Tibial nerve (tissue), 4 donors: Measurements from ENCODE around the gene RAB4A. TPM values are rescaled to one million over a fixed set of nuclear protein-coding genes. Genes with fewer than 3 reads are reported as not detected.

Source experiments
- DNase-seq, 2 donors: peaks; one replicate each; pipeline ENCODE4 v3.0.0-alpha.2; 2019; ENCODE audit warnings: low spot score in 2 of 2
- H3K27ac ChIP-seq, 4 donors: fragments of 200-600 bp; sonication (generic) in 3 of 4; one replicate each; pipeline ENCODE4 v1.5.1; 2017 to 2019; ENCODE audit warnings: mild to moderate bottlenecking in 1 of 4
- H3K27me3 ChIP-seq, 2 donors: fragments of 200-600 bp; sonication (generic) in 1 of 2; one replicate each; pipeline versions ENCODE4 v1.5.1 to v1.6.0; 2017 to 2019
- H3K36me3 ChIP-seq, 3 donors: fragments of 200-600 bp; sonication (generic); one replicate each; pipeline ENCODE4 v1.5.1; 2018 to 2019
- H3K4me1 ChIP-seq, 4 donors: fragments of 200-600 bp; sonication (generic) in 3 of 4; one replicate each; pipeline ENCODE4 v1.5.1; 2017 to 2019
- H3K4me3 ChIP-seq, 4 donors: fragments of 200-600 bp; sonication (generic) in 3 of 4; one replicate each; pipeline ENCODE4 v1.5.1; 2017 to 2019; ENCODE audit warnings: mild to moderate bottlenecking in 1 of 4, moderate library complexity in 1 of 4
- H3K9me3 ChIP-seq, 4 donors: fragments of 200-600 bp; sonication (generic) in 3 of 4; one replicate each; pipeline ENCODE4 v1.5.1; 2017 to 2019
- EP300 ChIP-seq, 2 donors: sonication (generic); formaldehyde crosslinking; IDR thresholded peaks; one replicate each; pipeline ENCODE4 v1.6.1; 2017; ENCODE audit warnings: antibody characterized with exemption in 2 of 2, mild to moderate bottlenecking in 1 of 2
- POLR2A ChIP-seq, 2 donors: fragments of 450-650 bp; IDR thresholded peaks; one replicate each; pipeline ENCODE4 v1.6.1; 2017; ENCODE audit warnings: antibody characterized with exemption in 2 of 2, mild to moderate bottlenecking in 2 of 2, moderate library complexity in 2 of 2
- WGBS, 2 donors: methylation state at CpG; one replicate each; pipeline ENCODE4 v1.1.5; 2018; 5-methylcytosine and 5-hydroxymethylcytosine counted together
- total RNA-seq, 4 donors: library from RNA; depleted of rRNA; stranded (reverse); fragments of >200 nt; gene quantifications; one replicate each; pipeline ENCODE4 v1.1.0, GENCODE V29; 2016
- TF ChIP-seq, protein P1 (sequence below), 5 experiments: fragments of 200-600 bp in 3 of 5; fragments of 450-650 bp in 2 of 5; sonication (generic) in 3 of 5; IDR thresholded peaks; one replicate each; pipeline ENCODE4 v1.5.1; 2016 to 2019; ENCODE audit warnings: antibody characterized with exemption in 5 of 5, mild to moderate bottlenecking in 3 of 5, moderate library complexity in 2 of 5

Gene RAB4A
- total RNA-seq, 4 donors from 2014 or later = 16.2 to 41.3 (median 31.2) TPM

DNA sequence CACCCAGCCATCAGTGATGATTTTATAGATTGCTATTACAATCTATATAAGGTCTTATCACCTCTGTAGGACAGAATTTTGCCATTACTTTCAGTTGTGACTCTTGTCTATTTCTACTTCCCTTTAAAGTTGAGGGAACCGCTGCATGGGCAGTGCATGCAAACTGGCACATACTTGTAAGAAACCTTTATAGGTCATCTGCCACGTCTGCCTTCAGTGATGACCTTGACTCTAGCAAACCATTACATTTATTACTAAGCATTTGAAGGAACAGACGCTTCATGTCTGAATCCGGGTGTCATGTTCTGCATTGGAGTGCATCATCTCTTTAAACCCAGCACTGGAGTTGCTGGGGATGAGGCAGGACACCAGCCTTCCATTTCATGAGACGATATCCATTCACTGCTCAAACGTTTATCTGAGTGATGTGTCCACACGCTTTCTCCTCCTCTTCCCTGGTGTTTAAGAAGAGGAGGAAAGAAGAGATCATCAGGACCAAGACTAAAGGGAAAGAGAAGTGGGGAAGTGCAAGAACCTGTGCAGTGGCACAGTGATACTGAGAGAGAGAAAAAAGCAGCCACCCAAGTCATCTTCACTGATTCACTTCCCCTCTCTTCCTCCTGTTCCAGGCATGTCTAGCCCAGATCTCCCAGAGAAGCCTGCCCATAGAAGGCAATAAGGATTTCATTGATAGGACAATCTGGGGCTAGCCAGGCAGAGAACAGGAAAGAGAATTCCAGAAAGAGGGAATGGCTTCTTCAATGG, 57.9 kb downstream of the RAB4A start:
- TF ChIP-seq EP300 (IDR thresholded peaks at IDR 0.05) = no peak

DNA sequence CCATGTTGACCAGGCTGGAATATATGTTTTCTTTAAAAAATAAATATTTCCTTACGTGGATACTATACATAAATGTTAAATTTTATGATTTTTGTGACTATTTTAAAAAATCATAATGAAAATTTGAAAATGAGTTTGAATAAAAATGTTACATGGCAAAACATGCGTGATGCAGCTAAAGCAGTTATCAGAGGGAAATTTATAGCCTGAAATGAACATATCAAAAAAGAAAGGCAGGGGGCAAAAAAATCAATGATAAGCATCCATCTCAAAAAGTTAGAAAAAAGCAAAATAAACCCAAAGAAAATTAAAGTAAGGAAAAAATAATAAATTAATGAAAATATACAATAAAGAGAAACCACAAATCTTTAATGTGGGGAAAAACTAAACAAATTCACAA, 63.4 kb downstream of the RAB4A start:
- TF ChIP-seq POLR2A (IDR thresholded peaks at IDR 0.05) = no peak
- no peak for TF ChIP-seq EP300 (IDR thresholded peaks at IDR 0.05)
- TF ChIP-seq, protein P1, sequence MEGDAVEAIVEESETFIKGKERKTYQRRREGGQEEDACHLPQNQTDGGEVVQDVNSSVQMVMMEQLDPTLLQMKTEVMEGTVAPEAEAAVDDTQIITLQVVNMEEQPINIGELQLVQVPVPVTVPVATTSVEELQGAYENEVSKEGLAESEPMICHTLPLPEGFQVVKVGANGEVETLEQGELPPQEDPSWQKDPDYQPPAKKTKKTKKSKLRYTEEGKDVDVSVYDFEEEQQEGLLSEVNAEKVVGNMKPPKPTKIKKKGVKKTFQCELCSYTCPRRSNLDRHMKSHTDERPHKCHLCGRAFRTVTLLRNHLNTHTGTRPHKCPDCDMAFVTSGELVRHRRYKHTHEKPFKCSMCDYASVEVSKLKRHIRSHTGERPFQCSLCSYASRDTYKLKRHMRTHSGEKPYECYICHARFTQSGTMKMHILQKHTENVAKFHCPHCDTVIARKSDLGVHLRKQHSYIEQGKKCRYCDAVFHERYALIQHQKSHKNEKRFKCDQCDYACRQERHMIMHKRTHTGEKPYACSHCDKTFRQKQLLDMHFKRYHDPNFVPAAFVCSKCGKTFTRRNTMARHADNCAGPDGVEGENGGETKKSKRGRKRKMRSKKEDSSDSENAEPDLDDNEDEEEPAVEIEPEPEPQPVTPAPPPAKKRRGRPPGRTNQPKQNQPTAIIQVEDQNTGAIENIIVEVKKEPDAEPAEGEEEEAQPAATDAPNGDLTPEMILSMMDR (IDR thresholded peaks at IDR 0.05) = no peak
- 76 to 77% methylated on average over 2 of the region's 2 CpGs for WGBS, 2 donors
- no peaks in the 10 kb centered on the region for H3K27me3 ChIP-seq

More for the DNA sequence above, 57.9 kb downstream of the RAB4A start:
- no peak for DNase-seq
- H3K9me3 ChIP-seq = peaks cover 0 to 2% (median 0%) of the 10 kb centered on the region in 4 donors
- 82 to 91% methylated on average over 7 of the region's 7 CpGs for WGBS, 2 donors
- peaks cover 0 to 10% (median 0%) of the 10 kb centered on the region in 4 donors for H3K4me1 ChIP-seq
- H3K4me3 ChIP-seq = no peak overlapping the region
- H3K27me3 ChIP-seq = no peaks in the 10 kb centered on the region
- no peak overlapping the region for H3K27ac ChIP-seq
- peaks cover 0 to 60% (median 0%) of the 10 kb centered on the region in 3 donors for H3K36me3 ChIP-seq

DNA sequence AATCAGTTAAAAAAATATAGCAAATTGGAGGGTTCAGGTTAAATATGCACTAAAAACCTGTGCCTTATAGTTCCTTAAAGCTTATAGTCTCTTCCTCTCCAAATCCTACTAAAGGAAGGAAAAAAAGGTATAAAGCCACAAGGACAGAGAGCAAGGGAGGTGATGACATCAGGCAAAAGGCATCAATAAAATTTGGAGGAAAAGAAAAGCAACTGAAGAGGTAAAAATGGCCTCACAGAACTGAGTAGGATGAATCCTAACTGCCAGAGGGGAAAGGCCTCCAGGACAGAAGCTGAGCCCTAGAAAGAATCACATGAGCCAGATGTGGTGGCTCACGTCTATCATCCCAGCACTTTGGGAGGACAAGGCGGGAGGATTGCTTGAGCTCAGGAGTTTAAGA, 63.8 kb downstream of the RAB4A start:
- no peak for DNase-seq
- Histone ChIP-seq H3K36me3 (peaks cover 0 to 37% (median 6%) of the 10 kb centered on the region in 3 donors), H3K4me1 (no peaks in the 10 kb centered on the region), H3K27ac (no peak overlapping the region), H3K9me3 (peaks cover 0 to 14% (median 0%) of the 10 kb centered on the region in 4 donors), H3K4me3 (no peak overlapping the region), H3K27me3 (no peaks in the 10 kb centered on the region)
- WGBS, 2 donors = 94 to 98% methylated on average over 2 of the region's 2 CpGs
- TF ChIP-seq, protein P1 (IDR thresholded peaks at IDR 0.05) = no peak
- TF ChIP-seq EP300 (IDR thresholded peaks at IDR 0.05) (no peak), POLR2A (IDR thresholded peaks at IDR 0.05) (no peak)

More for the DNA sequence above, 63.4 kb downstream of the RAB4A start:
- Histone ChIP-seq H3K4me1 (no peaks in the 10 kb centered on the region), H3K9me3 (peaks cover 0 to 14% (median 0%) of the 10 kb centered on the region in 4 donors), H3K4me3 (no peak overlapping the region), H3K27ac (no peak overlapping the region), H3K36me3 (peaks cover 0 to 42% (median 6%) of the 10 kb centered on the region in 3 donors)
- DNase-seq = no peak

DNA sequence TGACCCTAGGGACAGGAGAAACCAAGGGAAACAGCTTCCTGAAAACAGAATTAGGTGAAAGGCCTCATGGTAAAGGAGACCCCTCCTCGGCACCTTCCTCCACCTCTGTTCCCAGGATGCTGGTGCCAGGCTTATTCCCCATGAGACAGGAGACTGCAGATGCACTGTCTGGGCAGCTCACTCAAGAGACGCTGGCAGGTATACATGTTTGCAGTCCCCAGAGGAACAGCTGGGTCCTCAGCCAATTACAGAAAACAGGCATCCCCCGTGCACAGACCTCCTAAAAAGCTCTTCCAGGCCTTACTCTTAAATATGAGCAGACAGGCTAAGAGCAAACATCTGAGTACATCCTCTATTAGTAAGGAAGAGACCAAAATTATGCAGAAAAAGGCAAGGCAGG, 65.4 kb downstream of the RAB4A start:
- peaks cover 0 to 30% (median 6%) of the 10 kb centered on the region in 3 donors for H3K36me3 ChIP-seq
- no peak overlapping the region for H3K4me3 ChIP-seq
- no peak for DNase-seq
- H3K27me3 ChIP-seq = no peaks in the 10 kb centered on the region
- TF ChIP-seq EP300 (IDR thresholded peaks at IDR 0.05) (no peak), POLR2A (IDR thresholded peaks at IDR 0.05) (no peak)
- TF ChIP-seq, protein P1 (IDR thresholded peaks at IDR 0.05) = no peak
- no peak overlapping the region for H3K27ac ChIP-seq
- WGBS, 2 donors = 84 to 86% methylated on average over 3 of the region's 3 CpGs
- peaks cover 0 to 13% (median 0%) of the 10 kb centered on the region in 4 donors for H3K4me1 ChIP-seq
- peaks cover 0 to 14% (median 0%) of the 10 kb centered on the region in 4 donors for H3K9me3 ChIP-seq

DNA sequence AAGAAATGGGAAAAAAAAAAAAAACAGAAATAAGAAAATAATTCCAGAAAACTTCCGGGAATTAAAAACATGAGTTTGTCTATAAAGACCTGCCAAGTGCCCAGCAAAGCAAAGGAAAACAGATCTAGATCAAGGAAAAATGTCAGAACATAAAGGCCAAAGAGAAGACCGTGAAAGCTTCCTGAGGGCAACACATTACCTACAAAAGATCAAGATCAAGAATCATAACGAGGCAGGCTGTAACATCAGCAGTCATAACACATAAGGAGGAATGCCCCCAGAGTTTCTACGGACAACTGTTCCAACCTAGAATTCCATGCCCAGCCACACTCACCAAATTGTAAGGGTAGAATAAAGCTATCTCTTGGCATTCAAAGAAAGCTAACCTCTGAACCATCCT, 68.2 kb downstream of the RAB4A start:
- no peak for DNase-seq
- Histone ChIP-seq H3K9me3 (peaks cover 0 to 9% (median 0%) of the 10 kb centered on the region in 4 donors), H3K27me3 (no peaks in the 10 kb centered on the region), H3K27ac (no peak overlapping the region), H3K36me3 (peaks cover 0 to 21% (median 6%) of the 10 kb centered on the region in 3 donors), H3K4me1 (peaks cover 0 to 27% (median 3%) of the 10 kb centered on the region in 4 donors), H3K4me3 (no peak overlapping the region)
- 89 to 91% methylated on average over 4 of the region's 4 CpGs for WGBS, 2 donors
- TF ChIP-seq, protein P1 (IDR thresholded peaks at IDR 0.05) = no peak
- TF ChIP-seq POLR2A (IDR thresholded peaks at IDR 0.05) = no peak
- no peak for TF ChIP-seq EP300 (IDR thresholded peaks at IDR 0.05)
